H7 (cell line): ENCODE data around the gene CRYAB. TPM values are rescaled to one million over a fixed set of nuclear protein-coding genes. Genes with fewer than 3 reads are reported as not detected.

Experiments used
- total RNA-seq: library from RNA; depleted of rRNA; stranded (reverse); fragments of >200 nt; shearing (Covaris generic); gene quantifications from 2 replicates; pipeline ENCODE4 v1.2.3, GENCODE V29; 2014; rRNA removed

CRYAB gene
- total RNA-seq, 1 experiment from 2014 or later: 1.5 TPM

Other genes starting within 250 kb of the CRYAB start
- 58.9 and 59.6 TPM in 2 replicates for gene PPP2R1B, start 145.4 kb downstream of the CRYAB start, total RNA-seq
- 17.4 and 23.3 TPM in 2 replicates for gene ALG9, start 40.2 kb downstream of the CRYAB start, total RNA-seq
- 3.8 and 4.1 TPM in 2 replicates for gene FDXACB1, start 32.6 kb downstream of the CRYAB start, total RNA-seq
- gene CFAP68, start 32.2 kb downstream of the CRYAB start, total RNA-seq: 8.7 and 10.7 TPM in 2 replicates
- 0.18 TPM in 1 of 2 replicates, not detected in the other for gene HSPB2, start 964 bp upstream of the CRYAB start, total RNA-seq
- gene C11orf52, start 7.1 kb upstream of the CRYAB start, total RNA-seq: 0.33 and 1.7 TPM in 2 replicates
- 5.0 and 8.7 TPM in 2 replicates for gene DIXDC1, start 25.6 kb upstream of the CRYAB start, total RNA-seq
- 94.0 and 105 TPM in 2 replicates for gene DLAT, start 113.6 kb upstream of the CRYAB start, total RNA-seq
- gene PIH1D2, start 162.2 kb upstream of the CRYAB start, total RNA-seq: 0.37 and 1.0 TPM in 2 replicates
- gene NKAPD1, start 162.5 kb upstream of the CRYAB start, total RNA-seq: 15.8 and 20.0 TPM in 2 replicates
- gene TIMM8B, start 175.0 kb upstream of the CRYAB start, total RNA-seq: 86.5 and 125 TPM in 2 replicates
- gene SDHD, start 175.1 kb upstream of the CRYAB start, total RNA-seq: 194 and 218 TPM in 2 replicates